GM19395 (cell line): ENCODE results near the gene BTAF1.

Experiments
- ATAC-seq: cut with Tn5 transposase; IDR thresholded peaks from one replicate; pipeline ENCODE4 v1.9.1; 2021; ENCODE audit warnings: mild to moderate bottlenecking, moderate library complexity; ENCODE audit not compliant: unreplicated experiment

The BTAF1 gene

DNA sequence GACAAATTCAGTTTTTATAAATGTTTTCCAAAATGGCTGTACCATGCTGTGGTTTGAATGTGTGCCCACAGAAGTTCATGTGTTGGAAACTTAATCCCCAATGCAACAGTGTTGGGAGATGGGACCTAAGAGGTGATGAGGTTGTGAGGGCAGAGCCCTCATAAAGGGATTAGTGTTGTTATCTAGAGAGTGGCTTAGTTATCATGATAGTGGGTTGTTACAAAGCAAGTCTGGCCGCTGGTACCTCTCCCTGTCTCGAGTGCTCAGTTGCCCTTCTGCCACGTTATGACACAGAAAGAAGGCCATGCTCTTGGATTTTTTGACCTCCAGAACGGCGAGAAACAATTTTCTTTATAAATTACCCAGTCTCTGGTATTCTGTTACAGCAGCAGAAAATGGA lies 119.0 kb downstream of the BTAF1 start:
- ATAC-seq, result no peak

DNA sequence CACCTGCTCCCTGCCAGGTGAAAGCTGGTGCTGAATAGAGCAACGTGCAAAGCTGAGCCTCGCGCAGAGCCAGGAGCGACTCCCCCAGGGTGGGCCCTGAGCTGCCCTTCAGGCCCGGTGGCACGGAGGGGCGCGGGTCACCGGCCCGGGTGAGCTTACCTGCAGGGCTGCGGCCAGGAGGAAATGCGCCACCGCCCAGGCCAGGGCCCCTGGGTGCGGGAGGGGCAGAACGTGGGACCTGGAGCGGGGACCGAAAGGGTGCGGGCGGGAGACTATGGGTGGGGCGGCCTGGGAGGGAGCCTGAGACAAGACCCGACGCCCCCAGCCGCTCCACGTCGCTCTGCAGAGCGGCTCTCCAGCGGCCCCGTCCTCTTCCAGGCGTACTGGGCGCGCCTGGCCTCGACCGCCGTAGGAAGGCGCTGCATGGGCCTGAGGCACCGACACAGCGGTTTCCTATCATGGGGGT lies 122.1 kb downstream of the BTAF1 start:
- no peak for ATAC-seq

DNA sequence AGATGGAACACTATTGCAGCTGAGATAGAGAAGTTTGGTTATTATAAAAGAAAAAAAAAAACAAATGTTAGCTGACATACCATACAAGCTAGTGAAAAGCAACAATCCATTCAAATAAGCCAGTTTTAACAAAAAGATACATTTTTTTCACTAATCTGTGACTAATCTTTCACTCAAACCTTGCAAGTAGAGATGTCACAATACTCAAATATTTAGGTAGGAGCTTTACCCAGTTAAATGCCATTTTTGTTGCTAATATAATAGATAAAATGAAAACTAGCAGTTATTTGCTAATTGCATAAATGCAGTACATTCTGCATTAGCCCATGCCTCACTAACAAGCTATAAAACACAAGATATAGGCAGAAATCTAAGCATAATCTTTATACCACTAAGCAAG lies 123.6 kb downstream of the BTAF1 start:
- no peak for ATAC-seq

DNA sequence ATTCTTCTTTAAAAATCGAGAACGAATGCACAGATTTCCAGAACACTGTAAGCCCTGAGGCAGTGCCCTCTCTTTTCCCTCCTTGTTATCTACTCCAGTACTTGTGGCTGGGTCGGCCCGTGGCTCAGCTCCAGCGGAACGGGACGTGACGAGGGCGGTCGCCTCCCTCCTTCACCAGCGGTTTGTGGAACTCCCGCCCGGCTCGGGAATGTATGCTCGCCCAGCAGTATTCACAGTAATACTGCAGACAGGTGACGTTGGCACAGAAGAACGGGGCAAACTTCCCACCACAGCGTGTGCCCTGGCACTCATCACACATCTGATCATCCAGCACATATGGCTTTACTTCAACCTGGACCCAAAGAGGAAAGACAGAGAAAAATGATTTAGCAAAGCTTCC lies 128.5 kb downstream of the BTAF1 start:
- ATAC-seq, result no peak

DNA sequence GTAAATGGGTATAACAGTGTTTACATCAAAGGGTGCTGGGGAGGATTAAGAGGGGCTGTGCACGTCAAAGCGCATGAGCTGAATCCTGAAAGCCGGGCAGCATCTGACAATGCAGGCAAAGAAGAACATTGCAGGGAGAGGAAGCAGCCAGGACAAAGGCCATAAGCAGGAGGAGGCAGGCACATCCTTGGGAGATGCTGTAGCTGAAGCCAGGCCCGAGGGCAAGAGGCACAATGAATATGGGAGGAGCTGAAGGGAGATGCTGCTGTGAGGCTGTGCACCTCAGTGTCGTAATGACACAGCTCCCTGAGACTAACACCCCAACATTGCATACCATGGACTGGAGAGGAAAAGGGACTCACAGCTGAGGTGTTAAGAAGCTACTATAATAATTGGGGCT lies 129.2 kb downstream of the BTAF1 start:
- no peak for ATAC-seq

DNA sequence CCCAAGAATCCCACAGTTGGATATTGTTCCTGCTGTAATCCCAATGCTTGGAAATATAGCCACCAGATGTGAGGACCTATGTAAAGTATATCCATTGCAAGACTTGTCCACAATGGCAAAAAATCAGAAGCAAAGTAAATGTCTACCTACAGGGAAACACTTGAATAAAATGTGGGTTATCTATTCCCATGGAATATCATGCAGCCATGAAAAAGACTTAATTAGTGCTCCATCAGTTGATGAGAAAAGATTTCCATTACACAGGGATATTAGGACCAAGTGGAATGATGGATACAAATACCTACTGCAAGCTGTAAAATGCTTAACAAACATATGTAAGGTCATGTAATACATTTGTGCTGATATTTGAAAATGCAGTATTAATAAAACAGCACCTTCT lies 131.2 kb downstream of the BTAF1 start:
- no peak for ATAC-seq

DNA sequence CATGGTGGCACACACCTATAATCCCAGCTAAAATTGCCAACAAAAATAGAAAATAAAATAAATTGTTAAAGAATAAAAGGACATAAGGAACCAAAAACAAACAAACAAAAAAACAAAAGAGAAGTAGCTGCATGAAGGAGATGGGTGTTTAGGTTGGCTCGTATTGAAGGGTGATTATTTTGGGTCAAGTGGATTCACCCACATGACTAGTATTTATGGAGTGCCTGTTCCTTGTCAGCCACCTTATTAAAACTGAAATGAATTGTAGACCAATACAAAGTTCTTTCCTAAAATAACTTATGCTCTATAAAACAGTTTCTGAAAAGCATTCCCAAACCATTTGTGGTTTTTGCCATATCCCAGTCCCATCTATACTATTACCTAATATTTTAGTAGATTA lies 138.7 kb downstream of the BTAF1 start:
- no peak for ATAC-seq

DNA sequence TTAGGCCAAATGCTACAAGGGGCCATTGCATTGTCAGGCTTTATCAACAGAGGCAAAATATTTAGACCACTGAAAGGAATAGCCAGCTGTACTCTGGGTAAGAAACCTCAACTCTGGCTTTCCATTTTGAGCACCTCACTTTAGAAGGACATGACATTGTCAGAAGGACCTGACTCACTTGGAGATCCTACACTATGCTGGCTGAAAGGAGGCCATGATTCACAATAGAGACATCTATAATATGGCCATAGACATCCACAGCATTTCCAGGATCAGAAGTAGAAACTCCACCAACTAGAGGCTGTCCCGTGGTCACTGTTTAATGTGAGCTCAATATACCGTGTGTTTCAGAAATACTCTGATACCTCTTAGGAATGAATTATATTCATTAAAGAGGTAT lies 140.9 kb downstream of the BTAF1 start:
- ATAC-seq, result no peak

DNA sequence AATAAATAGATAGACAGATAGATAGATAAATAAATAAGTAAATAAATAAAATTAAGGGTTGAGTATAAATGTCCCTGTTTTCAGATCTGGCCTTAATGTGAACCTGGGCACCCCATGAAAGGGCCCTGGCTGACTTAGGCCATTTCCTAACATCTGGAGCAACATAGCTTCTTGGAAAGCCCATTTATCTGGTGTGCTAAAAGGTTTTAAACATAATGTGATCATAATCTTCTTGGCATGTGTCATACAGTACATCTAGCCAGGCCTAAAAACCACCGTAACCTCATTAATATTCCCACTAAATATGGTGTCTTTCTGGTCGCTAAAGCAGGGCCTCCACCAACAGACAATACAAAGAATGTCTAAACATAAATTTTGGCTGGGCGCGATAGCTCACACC lies 142.8 kb downstream of the BTAF1 start:
- no peak for ATAC-seq

DNA sequence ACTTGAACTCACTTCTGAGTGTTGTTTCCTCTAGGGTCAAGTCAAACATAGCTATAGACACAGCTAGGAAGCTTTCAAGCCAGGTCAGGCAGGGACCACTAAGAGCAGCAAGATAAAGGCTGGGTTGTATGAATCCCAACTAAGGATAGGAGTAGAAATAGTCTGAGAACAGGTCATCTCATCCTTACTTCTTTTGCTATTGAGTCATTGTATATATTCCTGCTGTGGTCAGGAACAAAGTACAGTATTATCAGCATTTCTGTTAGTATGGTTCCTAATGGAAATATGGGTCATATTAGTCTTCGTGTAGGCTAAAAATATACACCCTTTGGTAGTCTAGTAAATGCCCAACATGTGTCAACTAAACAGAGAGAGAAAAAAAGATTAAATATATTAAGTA lies 145.3 kb downstream of the BTAF1 start:
- no peak for ATAC-seq

DNA sequence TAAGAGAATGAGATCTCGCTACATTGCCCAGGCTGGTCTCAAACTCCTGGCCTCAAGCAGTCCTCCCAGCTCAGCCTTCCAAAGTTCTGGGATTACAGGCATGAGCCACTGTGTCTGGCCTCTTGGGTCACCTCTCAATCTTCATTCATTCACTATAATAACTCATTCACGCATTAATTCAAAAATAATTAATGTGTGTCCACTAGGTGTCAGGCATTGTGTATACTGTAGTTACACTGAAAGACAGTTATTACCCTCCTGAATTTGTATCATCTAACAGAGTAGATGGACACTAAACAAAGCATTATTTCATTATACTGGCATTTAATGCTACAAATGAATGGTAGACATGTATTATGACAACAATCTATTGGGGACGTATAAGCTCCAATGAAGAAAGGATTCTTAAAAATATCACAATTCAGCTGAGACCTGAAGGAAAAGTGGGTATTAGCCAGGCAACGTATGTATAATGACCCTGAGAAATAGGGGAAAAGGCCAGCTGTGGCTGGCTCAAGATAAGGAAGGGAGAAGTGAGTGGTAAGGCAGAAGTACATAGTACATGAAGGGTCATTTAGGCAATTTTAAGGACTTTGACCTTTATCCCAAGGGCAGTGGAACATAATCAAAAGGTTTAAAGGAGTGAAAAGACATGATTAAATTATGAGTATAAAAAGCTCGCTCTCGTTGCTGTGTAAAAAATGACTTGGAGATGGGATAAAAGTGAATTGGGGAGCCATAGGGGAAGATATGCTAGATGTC lies 150.7 kb downstream of the BTAF1 start:
- no peak for ATAC-seq

DNA sequence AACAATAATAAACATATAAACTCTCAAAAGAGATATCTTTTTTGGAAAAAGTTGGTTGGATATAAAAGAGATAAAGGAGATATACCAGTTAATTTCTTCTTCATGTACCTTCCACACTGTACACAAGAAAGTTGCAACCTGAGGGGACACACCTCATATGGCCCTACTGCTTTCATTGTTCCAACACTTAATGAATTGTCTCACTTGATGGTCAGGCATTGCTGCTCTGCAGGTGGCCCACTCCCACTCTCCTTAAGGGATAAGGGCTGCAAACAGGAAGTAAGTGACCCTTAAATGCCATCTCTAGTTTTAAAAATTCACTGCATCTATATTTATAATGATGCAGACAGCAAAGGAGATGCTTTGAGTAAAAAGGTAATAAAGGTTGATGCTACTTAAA lies 152.3 kb downstream of the BTAF1 start:
- ATAC-seq, result no peak

DNA sequence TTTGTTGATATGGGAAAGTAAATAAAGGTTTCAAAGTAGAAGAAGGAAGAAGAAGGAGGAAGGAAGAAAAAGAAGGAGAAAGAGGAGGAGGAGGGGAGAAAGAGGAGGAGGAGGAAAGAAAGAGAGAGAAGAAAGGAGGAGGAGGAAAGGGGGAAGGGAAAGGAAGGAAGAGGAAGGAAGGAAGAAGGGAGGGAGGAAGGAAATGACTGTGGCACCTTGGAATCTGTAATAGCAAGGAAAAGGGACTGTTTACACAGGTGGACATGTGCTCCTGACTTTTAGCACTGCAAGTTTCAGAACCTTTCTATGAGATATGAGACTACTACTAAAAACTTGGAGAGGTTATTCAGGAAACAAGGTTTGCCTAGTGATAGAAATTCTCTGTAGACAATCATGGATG lies 153.2 kb downstream of the BTAF1 start:
- ATAC-seq, result no peak

DNA sequence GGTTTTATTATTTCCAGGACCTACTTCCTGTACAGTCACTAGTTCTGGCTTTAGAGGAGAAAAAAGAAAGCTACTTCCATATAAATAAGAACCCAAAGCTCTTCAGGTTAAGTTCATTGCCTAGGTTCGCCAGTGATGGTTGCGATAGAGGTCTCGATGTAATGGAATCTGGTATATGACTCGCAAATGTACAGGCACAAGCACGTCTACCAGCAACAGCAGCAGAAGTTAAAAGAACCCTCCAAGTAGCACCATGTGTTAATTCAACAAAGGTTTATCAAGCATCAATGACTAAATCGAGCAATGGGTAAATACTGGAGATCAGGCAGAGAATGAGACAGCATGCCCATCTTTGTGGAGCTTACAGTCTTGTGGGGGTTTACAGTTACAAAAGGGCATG lies 155.4 kb downstream of the BTAF1 start:
- ATAC-seq, result no peak
